ENCODE results near the gene INTS7. TPM values are rescaled to one million over a fixed set of nuclear protein-coding genes. Genes with fewer than 3 reads are reported as not detected.

INTS7 gene
- total and polyA plus RNA-seq, 2 of the 4 experiments (the other 2 are of a cell fraction) = 8.3 to 24.9 TPM

DNA sequence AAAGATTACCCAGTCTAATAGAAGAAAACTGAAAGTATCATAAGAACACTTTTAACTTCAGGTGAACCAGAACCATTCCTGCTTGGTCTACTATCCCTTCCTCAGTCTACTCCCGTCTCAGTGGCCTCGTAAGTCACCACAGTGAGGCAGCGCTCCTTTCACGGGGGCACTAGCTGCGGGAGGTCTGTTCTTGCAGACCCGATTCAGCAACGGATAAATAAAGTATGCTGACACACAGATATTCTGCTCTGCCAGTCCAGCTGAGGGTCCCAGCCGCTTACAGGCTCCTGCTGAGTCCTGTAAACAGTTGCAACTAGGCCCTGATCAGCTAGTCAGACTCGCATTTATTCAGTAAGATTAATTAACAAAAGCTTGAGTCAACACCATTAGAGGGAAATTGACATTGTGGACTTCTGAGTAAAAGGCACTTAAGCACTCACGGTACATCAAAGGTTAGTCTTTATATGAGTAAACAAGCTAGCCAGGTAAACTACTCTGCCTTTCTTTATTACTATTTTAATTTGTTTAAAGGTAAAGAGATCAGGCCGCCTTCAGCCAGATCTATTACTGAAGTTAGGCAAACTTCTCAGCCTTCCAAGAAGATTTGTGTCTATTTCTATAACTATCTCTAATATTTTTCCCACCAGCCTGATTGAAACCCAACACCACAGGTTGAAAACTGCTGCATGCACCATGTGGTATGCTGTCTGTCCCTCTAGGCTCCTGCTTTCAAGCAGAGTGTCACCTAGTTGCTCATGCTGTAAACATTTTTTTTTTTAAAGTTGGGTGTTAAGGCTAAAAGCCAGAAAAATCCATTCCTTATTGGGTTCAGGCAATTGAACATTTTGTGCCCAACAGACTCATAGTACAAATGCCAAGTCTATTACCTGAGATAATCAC, 87.7 kb downstream of the INTS7 start:
- H4K5ac ChIP-seq (ENCODE audit: low read depth, low read length) = no peak overlapping the region
- H3K9me3 ChIP-seq (ENCODE audit: control insufficient read depth, insufficient read depth, low read length) = no peaks in the 10 kb centered on the region
- H2AK5ac ChIP-seq (ENCODE audit: low read depth, low read length) = no peak overlapping the region
- no peak overlapping the region for H3K27ac ChIP-seq (ENCODE audit: insufficient read depth, low read length)
- H3K23ac ChIP-seq (ENCODE audit: low read depth, low read length) = no peak overlapping the region
- in situ Hi-C loops (cut with MboI; ENCODE audit: low sequenced_read_pairs) = no loop called here
- no peak overlapping the region for H3K4me3 ChIP-seq (ENCODE audit: insufficient read depth, low read depth, low read length)
- no peak overlapping the region for H2AK9ac ChIP-seq (replicated peaks; ENCODE audit: low read depth, low read length, poor library complexity)
- intact Hi-C loops (cut with micrococcal nuclease) = no loop called here
- H4K20me1 ChIP-seq (ENCODE audit: insufficient read depth, low read length) = no peaks in the 10 kb centered on the region
- no peak overlapping the region for H3K18ac ChIP-seq (ENCODE audit: low read depth, low read length)
- no peak overlapping the region for H3K9ac ChIP-seq (ENCODE audit: low read depth, low read length)
- 59% methylated on average over 7 of the region's 11 CpGs; no CpG with 5 or more reads in 1 of the 2 experiments for WGBS, 2 experiments (ENCODE audit: extremely low coverage in 2 of 2, insufficient read length in 1 of 2)
- H4K8ac ChIP-seq (ENCODE audit: low read depth in 2 of 2, low read length in 2 of 2) = no peak overlapping the region
- ATAC-seq (ENCODE audit: low read depth) (no peak), DNase-seq (no peak)
- CTCF ChIA-PET = no interaction called here
- no peak overlapping the region for H3K4me2 ChIP-seq (ENCODE audit: low read depth, low read length)
- H2BK15ac ChIP-seq (ENCODE audit: low read depth, low read length) = no peak overlapping the region
- no peak overlapping the region for H3K14ac ChIP-seq (replicated peaks; ENCODE audit: low read depth, low read length)
- no peaks in the 10 kb centered on the region for H3K79me1 ChIP-seq (ENCODE audit: low read depth in 1 of 2, low read length in 2 of 2)
- no peak overlapping the region for H2AFZ ChIP-seq (replicated peaks; ENCODE audit: low read length, poor library complexity)
- BruUV-seq (replicated peaks) = no TSS peak
- no peak overlapping the region for H2BK120ac ChIP-seq (ENCODE audit: low read depth, low read length)
- H3K36me3 ChIP-seq (ENCODE audit: control insufficient read depth, insufficient read depth, low read length) = peaks cover 1% of the 10 kb centered on the region; the same call in 1 of the 2 replicates
- dilution Hi-C loops (cut with HindIII; ENCODE audit: low sequenced_read_pairs, unreplicated experiment) = no loop called here
- no peak overlapping the region for H2BK5ac ChIP-seq (ENCODE audit: low read depth, low read length, poor library complexity, severe bottlenecking)
- no peak overlapping the region for H4K91ac ChIP-seq (ENCODE audit: insufficient read depth, low read depth, low read length)
- H3K4me1 ChIP-seq (ENCODE audit: control insufficient read depth, insufficient read depth, low read length) = peaks cover 2% of the 10 kb centered on the region
- H3K9me1 ChIP-seq (ENCODE audit: insufficient read depth, low read length) = no peaks in the 10 kb centered on the region
- H3K56ac ChIP-seq (ENCODE audit: extremely low read depth, insufficient read depth, low read length) = no peak overlapping the region
- H2BK20ac ChIP-seq (ENCODE audit: low read depth, low read length) = no peak overlapping the region
- no peaks in the 10 kb centered on the region for H3K27me3 ChIP-seq (ENCODE audit: control insufficient read depth, insufficient read depth, low read length)
- POLR2A ChIA-PET (ENCODE audit: unreplicated experiment) = no interaction called here
- no peak overlapping the region for H3K4ac ChIP-seq (ENCODE audit: low read depth, low read length)
- no peak for TF ChIP-seq POLR2A (IDR thresholded peaks at IDR 0.05; ENCODE audit: low read depth, low read length)
- TF ChIP-seq NFE2L2 (IDR thresholded peaks at IDR 0.05; ENCODE audit: low read depth, low read length) = no peak
- no peak for TF ChIP-seq CEBPB (IDR thresholded peaks at IDR 0.05; ENCODE audit: low read depth, low read length)
- no peak for TF ChIP-seq MXI1 (IDR thresholded peaks at IDR 0.05; ENCODE audit: borderline replicate concordance, low read depth, low read length)
- no peak for TF ChIP-seq RFX5 (IDR thresholded peaks at IDR 0.05; ENCODE audit: low read depth, low read length)
- TF ChIP-seq, protein P1, sequence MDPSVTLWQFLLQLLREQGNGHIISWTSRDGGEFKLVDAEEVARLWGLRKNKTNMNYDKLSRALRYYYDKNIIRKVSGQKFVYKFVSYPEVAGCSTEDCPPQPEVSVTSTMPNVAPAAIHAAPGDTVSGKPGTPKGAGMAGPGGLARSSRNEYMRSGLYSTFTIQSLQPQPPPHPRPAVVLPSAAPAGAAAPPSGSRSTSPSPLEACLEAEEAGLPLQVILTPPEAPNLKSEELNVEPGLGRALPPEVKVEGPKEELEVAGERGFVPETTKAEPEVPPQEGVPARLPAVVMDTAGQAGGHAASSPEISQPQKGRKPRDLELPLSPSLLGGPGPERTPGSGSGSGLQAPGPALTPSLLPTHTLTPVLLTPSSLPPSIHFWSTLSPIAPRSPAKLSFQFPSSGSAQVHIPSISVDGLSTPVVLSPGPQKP (IDR thresholded peaks at IDR 0.05; ENCODE audit: borderline replicate concordance, low read depth, low read length) = no peak
- TF ChIP-seq BHLHE40 (IDR thresholded peaks at IDR 0.05; ENCODE audit: low read depth, low read length) = no peak
- TF ChIP-seq, protein P2, sequence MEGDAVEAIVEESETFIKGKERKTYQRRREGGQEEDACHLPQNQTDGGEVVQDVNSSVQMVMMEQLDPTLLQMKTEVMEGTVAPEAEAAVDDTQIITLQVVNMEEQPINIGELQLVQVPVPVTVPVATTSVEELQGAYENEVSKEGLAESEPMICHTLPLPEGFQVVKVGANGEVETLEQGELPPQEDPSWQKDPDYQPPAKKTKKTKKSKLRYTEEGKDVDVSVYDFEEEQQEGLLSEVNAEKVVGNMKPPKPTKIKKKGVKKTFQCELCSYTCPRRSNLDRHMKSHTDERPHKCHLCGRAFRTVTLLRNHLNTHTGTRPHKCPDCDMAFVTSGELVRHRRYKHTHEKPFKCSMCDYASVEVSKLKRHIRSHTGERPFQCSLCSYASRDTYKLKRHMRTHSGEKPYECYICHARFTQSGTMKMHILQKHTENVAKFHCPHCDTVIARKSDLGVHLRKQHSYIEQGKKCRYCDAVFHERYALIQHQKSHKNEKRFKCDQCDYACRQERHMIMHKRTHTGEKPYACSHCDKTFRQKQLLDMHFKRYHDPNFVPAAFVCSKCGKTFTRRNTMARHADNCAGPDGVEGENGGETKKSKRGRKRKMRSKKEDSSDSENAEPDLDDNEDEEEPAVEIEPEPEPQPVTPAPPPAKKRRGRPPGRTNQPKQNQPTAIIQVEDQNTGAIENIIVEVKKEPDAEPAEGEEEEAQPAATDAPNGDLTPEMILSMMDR (conservative IDR thresholded peaks at IDR 0.05; ENCODE audit: low read depth, low read length) = no peak
- TF ChIP-seq CHD1 (IDR thresholded peaks at IDR 0.05; ENCODE audit: low read depth, low read length) = no peak
- no peak for TF ChIP-seq MAFK (IDR thresholded peaks at IDR 0.05; ENCODE audit: low read depth, low read length)
- no peak for TF ChIP-seq FOS (IDR thresholded peaks at IDR 0.05; ENCODE audit: low read depth, low read length)
- TF ChIP-seq SMC3 (IDR thresholded peaks at IDR 0.05; ENCODE audit: low read depth, low read length) = no peak
- no peak for TF ChIP-seq MAZ (IDR thresholded peaks at IDR 0.05; ENCODE audit: borderline replicate concordance, low read depth, low read length)
- TF ChIP-seq RCOR1 (IDR thresholded peaks at IDR 0.05; ENCODE audit: insufficient replicate concordance, low read length) = no peak
- TF ChIP-seq RAD21 (IDR thresholded peaks at IDR 0.05; ENCODE audit: low read length) = no peak

All from IMR-90 (cell line).